Measurements from ENCODE around the gene LIFR. TPM values are rescaled to one million over a fixed set of nuclear protein-coding genes. Genes with fewer than 3 reads are reported as not detected.

LIFR gene
- total and polyA plus RNA-seq, 2 donors (not counting 3 experiments of a cell fraction or from before 2014, with no cell fraction given), result 4.1 to 36.4 TPM

- FAIRE-seq (peak; percentile 86), DNase-seq (ENCODE audit: low read depth, low spot score) (peak; percentile 92)
- no peaks in the 10 kb centered on the region for H3K36me3 ChIP-seq (ENCODE audit: control insufficient read depth in 2 of 2, extremely low read depth in 1 of 2, insufficient read depth in 2 of 2, low read length in 2 of 2)
- CTCF ChIA-PET, result interaction anchor here (0.9 to 9.2 kb wide), 17 partner anchors 9 to 342 kb away, joined by 3 to 163 read pairs (median 5); no protein-coding TSS in a partner anchor
- H2AFZ ChIP-seq (ENCODE audit: low read depth, low read length), result peak overlapping the region; percentile 66
- peak overlapping the region in 1 of 3 experiments; percentile 10 for H3K4me3 ChIP-seq (replicated peaks in 1 of 3; ENCODE audit: insufficient read depth in 1 of 3, low read depth in 1 of 3, low read length in 3 of 3)
- H3K9me3 ChIP-seq (replicated peaks; ENCODE audit: control insufficient read depth, insufficient read depth, low read length), result no peaks in the 10 kb centered on the region
- dilution Hi-C loops (cut with MboI; ENCODE audit: extremely low pct_ligation_motif_present, low sequenced_read_pairs) (no loop called here), intact Hi-C loops (cut with micrococcal nuclease) (loop anchor here (2.0 kb wide), 2 partner anchors 89 to 315 kb away; partner anchors contain the start of gene LIFR)
- H3K9me1 ChIP-seq (replicated peaks; ENCODE audit: control insufficient read depth, extremely low read depth, insufficient read depth, low read length), result no peaks in the 10 kb centered on the region
- POLR2A ChIA-PET, result interaction anchor here (0.9 to 1.1 kb wide), 3 partner anchors 34 to 315 kb away, joined by 3 to 4 read pairs (median 3); no protein-coding TSS in a partner anchor
- peak overlapping the region; percentile 90 for H3K27ac ChIP-seq (ENCODE audit: insufficient read depth, low read depth, low read length)
- peak overlapping the region; percentile 46 for H3K4me2 ChIP-seq (ENCODE audit: insufficient read depth, low read length)
- TF ChIP-seq FOS (IDR thresholded peaks at IDR 0.05; ENCODE audit: borderline replicate concordance, insufficient read depth, low read length) (no peak), POLR2AphosphoS5 (IDR thresholded peaks at IDR 0.05; ENCODE audit: insufficient read depth, low read depth, low read length) (peak; percentile 61)
- H3K27me3 ChIP-seq (ENCODE audit: control insufficient read depth in 2 of 2, insufficient read depth in 2 of 2, low read length in 2 of 2), result no peaks in the 10 kb centered on the region
- peaks cover 62% of the 10 kb centered on the region for H3K4me1 ChIP-seq (ENCODE audit: control insufficient read depth, extremely low read depth, insufficient read depth, low read length)
- BruUV-seq (replicated peaks), result no TSS peak
- H3K79me2 ChIP-seq (ENCODE audit: control insufficient read depth, insufficient read depth, low read length), result no peaks in the 10 kb centered on the region
- peak overlapping the region; percentile 61 for H3K9ac ChIP-seq (replicated peaks; ENCODE audit: extremely low read depth, insufficient read depth, low read length)
- no peaks in the 10 kb centered on the region for H4K20me1 ChIP-seq (replicated peaks; ENCODE audit: control insufficient read depth, extremely low read depth, insufficient read depth, low read length)
Measured at GRCh38 chr5:38467353-38468040, 88.9 kb downstream of the LIFR start.

GRCh38 chr5:38466424-38467189 lies 89.8 kb downstream of the LIFR start:
- peak overlapping the region; percentile 46 for H3K4me2 ChIP-seq (ENCODE audit: insufficient read depth, low read length)
- H4K20me1 ChIP-seq (replicated peaks; ENCODE audit: control insufficient read depth, extremely low read depth, insufficient read depth, low read length), result no peaks in the 10 kb centered on the region
- FAIRE-seq (peak; percentile 42), DNase-seq (ENCODE audit: low read depth, low spot score) (peak; percentile 79)
- H3K9me3 ChIP-seq (replicated peaks; ENCODE audit: control insufficient read depth, insufficient read depth, low read length), result no peaks in the 10 kb centered on the region
- no peak overlapping the region for H3K4me3 ChIP-seq (replicated peaks in 1 of 3; ENCODE audit: insufficient read depth in 1 of 3, low read depth in 1 of 3, low read length in 3 of 3)
- no peaks in the 10 kb centered on the region for H3K36me3 ChIP-seq (ENCODE audit: control insufficient read depth in 2 of 2, extremely low read depth in 1 of 2, insufficient read depth in 2 of 2, low read length in 2 of 2)
- peak overlapping the region; percentile 61 for H3K9ac ChIP-seq (replicated peaks; ENCODE audit: extremely low read depth, insufficient read depth, low read length)
- H2AFZ ChIP-seq (ENCODE audit: low read depth, low read length), result peak overlapping the region; percentile 66
- no peaks in the 10 kb centered on the region for H3K79me2 ChIP-seq (ENCODE audit: control insufficient read depth, insufficient read depth, low read length)
- H3K9me1 ChIP-seq (replicated peaks; ENCODE audit: control insufficient read depth, extremely low read depth, insufficient read depth, low read length), result no peaks in the 10 kb centered on the region
- peak overlapping the region; percentile 90 for H3K27ac ChIP-seq (ENCODE audit: insufficient read depth, low read depth, low read length)
- TF ChIP-seq MAX (IDR thresholded peaks at IDR 0.05; ENCODE audit: insufficient read depth, insufficient read length), result peak; percentile 50
- TF ChIP-seq EZH2 (IDR thresholded peaks at IDR 0.05; ENCODE audit: borderline replicate concordance, low read depth, low read length, severe bottlenecking), result no peak
- TF ChIP-seq POLR2AphosphoS5 (IDR thresholded peaks at IDR 0.05; ENCODE audit: insufficient read depth, low read depth, low read length), result no peak
- no peaks in the 10 kb centered on the region for H3K27me3 ChIP-seq (ENCODE audit: control insufficient read depth in 2 of 2, insufficient read depth in 2 of 2, low read length in 2 of 2)
- ChIA-PET CTCF (interaction anchor here (0.9 to 9.2 kb wide), 12 partner anchors 10 to 343 kb away, joined by 3 to 163 read pairs (median 8); no protein-coding TSS in a partner anchor), POLR2A (interaction anchor here (0.9 to 1.1 kb wide), 2 partner anchors 34 to 132 kb away, joined by 3 read pairs; no protein-coding TSS in a partner anchor)
- BruUV-seq (replicated peaks), result no TSS peak
- peaks cover 65% of the 10 kb centered on the region for H3K4me1 ChIP-seq (ENCODE audit: control insufficient read depth, extremely low read depth, insufficient read depth, low read length)
- dilution Hi-C loops (cut with MboI; ENCODE audit: extremely low pct_ligation_motif_present, low sequenced_read_pairs), result no loop called here
- intact Hi-C loops (cut with micrococcal nuclease), result loop anchor here (1.0 to 2.0 kb wide), 3 partner anchors 46 to 316 kb away; partner anchors contain the start of gene LIFR
